ACHN (cell line): ENCODE measurements around the gene LPCAT1.
"Not testable (repeated sequence)": the region's sequence is repeated elsewhere in the genome, so short reads cannot be mapped to it uniquely, and the experiment has no call there.

Experiments used
- DNase-seq: peaks from one replicate; pipeline ENCODE4 v3.0.0-alpha.2; 2015
- in situ Hi-C: cut with HindIII; loops from 2 replicates; pipeline ENCODE4 v1.10.0; 2017; ENCODE audit warnings: low sequenced_read_pairs, low pct_ligation_motif_present, low pct_unique_long_range_greater_than_20kb

The LPCAT1 gene

GRCh38 chr5:1526681-1527131 lies 2.9 kb upstream of the LPCAT1 start:
- no peak for DNase-seq
- in situ Hi-C loops: no loop called here

DNA sequence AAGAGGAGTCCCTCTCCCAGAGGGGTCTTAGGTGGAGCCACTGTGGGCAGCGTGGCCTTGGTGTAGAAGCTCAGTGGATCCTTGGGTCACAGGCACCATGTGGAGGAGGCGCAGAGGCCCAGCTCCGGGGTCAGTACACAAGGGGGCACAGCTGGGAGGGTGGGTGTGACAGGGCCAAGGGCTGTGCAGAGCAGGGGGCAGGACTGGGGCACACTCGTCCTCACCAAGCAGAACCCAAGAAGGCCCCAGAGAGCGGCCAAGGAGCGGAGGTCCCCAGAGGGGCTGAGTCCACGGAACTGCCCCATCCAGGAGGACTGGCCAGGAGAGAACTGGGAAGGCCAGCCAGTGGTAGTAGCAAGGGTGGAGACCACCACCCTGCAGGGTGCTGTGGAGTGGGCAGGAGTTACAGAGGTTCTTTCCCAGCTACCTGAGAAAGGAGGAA lies 2.5 kb upstream of the LPCAT1 start:
- in situ Hi-C loops: no loop called here

DNA sequence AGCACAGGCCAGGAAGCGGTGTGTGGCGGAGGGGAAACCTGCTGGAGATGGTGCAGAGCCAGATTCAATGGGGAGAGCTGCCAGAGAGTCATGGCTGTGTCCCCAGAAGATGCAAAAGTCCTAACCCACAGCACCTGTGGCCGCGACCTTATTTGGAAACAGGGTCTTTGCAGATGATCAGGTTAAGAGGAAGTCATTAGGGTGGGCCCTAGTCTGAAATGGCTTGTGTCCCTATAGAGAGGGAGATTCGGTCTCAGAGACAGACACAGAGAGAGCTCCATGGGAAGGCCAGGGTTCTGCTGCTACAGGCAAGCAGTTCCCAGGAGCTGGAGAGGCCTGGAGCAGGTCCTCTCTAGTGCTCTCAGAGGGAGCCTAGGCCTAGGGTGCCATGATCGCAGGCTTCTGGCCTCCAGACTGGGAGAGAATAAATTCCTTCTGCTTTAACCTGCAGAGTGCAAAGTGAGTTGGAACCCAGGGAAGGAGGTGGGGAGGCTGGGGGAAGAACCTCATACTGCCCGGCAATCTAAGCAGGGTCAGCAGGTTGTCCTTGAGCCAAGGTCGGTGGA lies 1.9 kb upstream of the LPCAT1 start:
- no peak for DNase-seq

More for the DNA sequence above, 2.5 kb upstream of the LPCAT1 start:
- no peak for DNase-seq

GRCh38 chr5:1524799-1525623 lies 1.3 kb upstream of the LPCAT1 start:
- DNase-seq: no peak
- in situ Hi-C loops: no loop called here

More for the DNA sequence above, 1.9 kb upstream of the LPCAT1 start:
- in situ Hi-C loops: no loop called here

- DNase-seq: no peak
- in situ Hi-C loops: no loop called here
These were observed 680 bp upstream of the LPCAT1 start for GRCh38 chr5:1524481-1524798.

- in situ Hi-C loops: no loop called here
- peak; percentile 18 for DNase-seq
These were observed 324 bp downstream of the LPCAT1 start for GRCh38 chr5:1523480-1523792.

- in situ Hi-C loops: no loop called here
- DNase-seq: peak; percentile 12
These were observed 920 bp downstream of the LPCAT1 start for GRCh38 chr5:1522601-1523479.

- in situ Hi-C loops: no loop called here
- peak; percentile 39 for DNase-seq
These were observed 1.8 kb downstream of the LPCAT1 start for GRCh38 chr5:1521671-1522600.

GRCh38 chr5:1520791-1521453 lies 2.8 kb downstream of the LPCAT1 start:
- in situ Hi-C loops: no loop called here
- no peak for DNase-seq

DNA sequence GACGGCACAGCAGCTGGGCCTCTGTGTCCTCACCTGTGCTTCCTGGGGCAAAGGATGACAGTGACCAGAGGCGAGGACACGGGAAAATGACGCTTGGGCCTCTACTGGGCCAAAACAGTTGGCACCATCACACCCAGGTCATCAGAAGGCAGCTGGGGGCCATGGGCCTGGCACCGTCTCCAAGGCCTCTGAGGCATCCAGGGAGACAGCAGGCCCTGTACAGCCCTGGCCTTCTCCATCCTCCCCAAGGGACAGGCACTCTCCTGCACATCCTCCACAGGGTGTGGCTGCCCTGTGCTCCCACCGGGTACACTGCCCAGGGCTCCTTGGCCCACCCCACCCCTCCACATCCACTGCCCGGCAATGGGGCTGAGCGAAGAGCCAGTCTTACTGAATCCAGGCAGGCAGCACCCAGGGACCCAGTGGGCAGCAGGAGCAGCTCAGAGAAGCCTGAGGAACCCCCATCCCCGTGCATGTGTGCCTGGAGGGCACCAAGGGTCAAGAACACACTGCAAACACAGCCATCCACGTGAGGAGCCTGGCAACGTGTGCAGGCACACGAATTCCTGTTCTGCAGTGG lies 4.0 kb downstream of the LPCAT1 start:
- in situ Hi-C loops: no loop called here
- DNase-seq: no peak

DNA sequence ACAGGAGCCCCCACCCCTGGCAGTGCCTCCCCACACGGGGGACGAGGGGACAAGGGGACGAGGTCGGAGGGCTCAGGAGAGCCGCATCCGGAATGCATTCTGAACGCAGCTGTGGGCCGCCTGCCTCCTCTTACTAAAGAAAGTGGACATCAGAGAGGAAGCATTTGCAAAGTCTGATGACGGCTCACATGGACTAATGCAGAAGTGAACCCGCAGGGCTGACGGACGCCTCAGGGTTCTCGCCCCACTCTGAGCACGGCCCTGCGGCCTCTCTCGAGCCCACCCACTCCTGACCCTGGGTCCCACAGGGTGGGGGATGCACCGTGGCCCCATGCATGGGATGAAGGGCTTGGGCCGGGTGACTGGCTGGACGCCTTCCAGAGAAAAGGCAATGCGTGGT lies 5.9 kb downstream of the LPCAT1 start:
- no peak for DNase-seq
- in situ Hi-C loops: no loop called here

GRCh38 chr5:1516615-1517601 lies 6.9 kb downstream of the LPCAT1 start:
- peak; percentile 8 for DNase-seq
- in situ Hi-C loops: no loop called here

DNA sequence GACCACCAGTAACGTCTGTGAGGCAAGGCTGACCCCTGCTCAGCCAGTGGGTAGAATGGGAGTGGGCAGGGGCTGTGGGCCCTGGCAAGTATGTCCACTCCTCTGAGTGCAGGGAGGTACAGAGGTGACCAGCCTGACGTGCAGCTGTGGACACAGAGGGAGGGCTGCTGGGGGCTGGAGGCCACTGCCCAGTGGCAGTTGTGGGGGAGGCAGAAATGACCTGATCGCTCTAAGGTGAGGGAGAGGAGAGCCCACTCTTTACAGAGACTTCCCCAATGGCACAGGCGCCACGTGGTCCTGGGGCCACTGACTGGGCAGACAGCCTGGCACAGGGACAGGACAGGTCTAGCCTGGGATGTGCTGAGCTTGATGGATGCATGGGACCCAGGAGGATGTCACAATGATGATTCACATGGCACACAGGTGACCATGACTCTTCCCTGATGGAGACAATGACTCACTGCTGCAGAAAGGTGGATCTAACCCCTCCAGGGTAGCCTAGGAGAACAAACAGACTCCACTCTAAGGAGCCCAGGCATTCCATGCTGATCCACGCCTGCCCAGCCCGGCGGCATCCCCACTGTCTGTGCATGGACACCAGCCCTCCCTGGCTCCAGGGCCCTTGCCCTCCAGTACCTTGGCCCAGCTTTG lies 7.7 kb downstream of the LPCAT1 start:
- DNase-seq: peak; percentile 22

DNA sequence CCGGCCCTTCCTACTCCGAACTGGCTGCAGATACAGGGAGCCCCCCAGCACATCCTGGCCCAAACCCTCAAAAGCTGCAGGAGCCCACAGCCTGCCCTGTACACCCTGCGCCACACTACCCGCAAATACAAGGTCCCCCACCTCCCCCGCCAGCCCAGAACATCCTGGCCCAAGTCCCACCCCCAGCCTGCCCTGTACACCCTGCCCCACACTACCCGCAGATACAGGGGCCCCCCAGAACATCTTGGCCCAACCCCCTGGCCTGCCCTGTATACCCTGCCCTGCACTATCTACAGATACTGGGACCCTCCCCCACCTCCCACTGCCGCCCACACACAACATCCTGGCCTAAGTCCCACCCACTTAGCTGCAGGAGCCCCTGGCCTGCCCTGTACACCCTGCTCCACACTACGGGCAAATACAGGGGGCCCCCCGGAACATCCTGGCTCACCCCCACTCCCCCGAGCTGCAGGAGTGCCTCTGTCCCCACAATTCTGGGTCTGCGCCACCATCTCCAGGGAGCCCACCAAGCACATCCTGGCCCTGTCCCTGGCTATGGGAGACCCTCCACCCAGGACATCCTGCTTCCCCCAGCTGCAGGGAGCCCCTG lies 8.3 kb downstream of the LPCAT1 start:
- in situ Hi-C loops: no loop called here
- no peak for DNase-seq

More for the DNA sequence above, 7.7 kb downstream of the LPCAT1 start:
- in situ Hi-C loops: no loop called here

DNA sequence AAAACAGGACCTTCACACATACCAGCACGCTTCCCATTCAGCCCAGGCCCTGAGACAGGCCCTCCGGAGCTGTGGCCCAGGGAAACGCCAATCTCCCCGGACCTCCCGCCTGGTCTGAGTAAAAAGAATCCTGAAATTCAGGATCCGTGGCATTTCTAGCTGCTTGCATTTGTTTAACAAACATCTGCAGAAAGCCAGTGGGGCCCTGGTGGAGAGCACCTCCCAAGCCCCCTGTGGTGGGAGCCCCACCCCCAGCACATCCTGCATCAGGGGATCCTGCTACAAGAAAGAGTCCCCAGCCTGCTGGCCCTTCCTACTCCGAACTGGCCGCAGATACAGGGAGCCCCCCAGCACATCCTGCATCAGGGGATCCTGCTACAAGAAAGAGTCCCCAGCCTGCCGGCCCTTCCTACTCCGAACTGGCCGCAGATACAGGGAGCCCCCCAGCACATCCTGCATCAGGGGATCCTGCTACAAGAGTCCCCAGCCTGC lies 8.9 kb downstream of the LPCAT1 start:
- in situ Hi-C loops, DNase-seq: not testable (repeated sequence)
